ENCODE results near the gene SLFNL1.

Gene SLFNL1

GRCh38 chr1:41021526-41022308 lies at the start of gene SLFNL1:
Gene SLFNL1 (minus strand): TSS chr1:41021725. CDS start chr1:41020660, 1,065 bp downstream.
- no peak for DNase-seq (ENCODE audit: low read depth in 2 of 2)

GRCh38 chr1:41056907-41057306 lies 35.4 kb upstream of the SLFNL1 start:
- DNase-seq (ENCODE audit: low read depth in 2 of 2) = no peak

DNA sequence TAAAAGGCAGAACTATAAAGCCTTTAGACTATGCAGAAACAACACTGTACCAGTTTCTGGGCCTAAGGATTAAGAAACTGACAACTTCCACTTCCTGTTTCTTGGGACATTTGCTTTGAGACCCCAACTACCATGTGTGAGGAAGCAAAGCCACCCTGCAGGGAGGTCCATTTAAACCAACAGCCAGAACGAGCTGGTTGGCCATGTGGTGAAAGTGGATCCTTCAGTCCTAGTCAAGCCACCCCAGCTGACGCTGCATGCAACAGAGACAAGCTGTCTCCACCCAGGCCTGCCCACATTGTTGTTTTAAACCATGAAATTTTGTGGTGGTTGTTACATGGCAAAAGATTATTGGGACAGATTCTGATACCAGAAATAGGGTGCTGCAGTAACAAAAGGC lies 31.8 kb upstream of the SLFNL1 start:
- no peak for DNase-seq (ENCODE audit: low read depth in 2 of 2)

DNA sequence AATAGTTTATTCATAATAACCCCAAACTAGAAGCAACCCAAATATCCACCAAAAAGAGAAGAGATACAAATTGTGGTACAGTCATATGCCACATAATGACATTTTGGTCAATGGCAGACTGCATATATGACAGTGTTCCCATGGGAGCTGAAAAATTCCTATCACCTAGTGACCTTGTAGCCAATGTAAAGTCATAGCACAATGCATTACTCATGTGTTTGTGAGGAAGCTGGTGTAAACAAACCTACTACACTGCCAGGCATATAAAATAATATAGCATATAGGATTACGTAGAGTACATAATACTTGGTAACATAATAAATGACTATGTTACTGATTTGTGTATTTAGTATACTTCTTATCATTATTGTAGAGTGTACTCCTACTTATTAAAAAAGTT lies 29.5 kb upstream of the SLFNL1 start:
- no peak for DNase-seq (ENCODE audit: low read depth in 2 of 2)

DNA sequence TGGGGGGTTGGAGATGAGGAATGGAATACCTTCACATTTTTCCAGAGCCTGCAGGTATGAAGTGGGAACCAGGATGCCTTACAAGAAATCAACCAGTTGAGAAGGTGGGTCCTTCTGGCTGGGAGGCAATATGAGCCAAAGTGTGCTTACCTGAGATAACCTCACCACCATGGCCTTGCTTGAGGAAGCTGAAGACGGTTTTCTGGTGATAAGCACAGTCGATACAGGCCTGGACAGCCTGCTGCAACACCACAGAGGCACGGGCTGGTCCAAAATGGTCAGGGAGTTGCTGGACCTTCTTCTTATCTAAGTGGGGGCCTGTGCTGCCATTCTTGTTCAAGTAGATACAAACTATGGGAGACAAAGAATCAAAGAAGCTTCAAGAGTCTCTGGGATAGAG lies 27.0 kb upstream of the SLFNL1 start:
- no peak for DNase-seq (ENCODE audit: low read depth in 2 of 2)

DNA sequence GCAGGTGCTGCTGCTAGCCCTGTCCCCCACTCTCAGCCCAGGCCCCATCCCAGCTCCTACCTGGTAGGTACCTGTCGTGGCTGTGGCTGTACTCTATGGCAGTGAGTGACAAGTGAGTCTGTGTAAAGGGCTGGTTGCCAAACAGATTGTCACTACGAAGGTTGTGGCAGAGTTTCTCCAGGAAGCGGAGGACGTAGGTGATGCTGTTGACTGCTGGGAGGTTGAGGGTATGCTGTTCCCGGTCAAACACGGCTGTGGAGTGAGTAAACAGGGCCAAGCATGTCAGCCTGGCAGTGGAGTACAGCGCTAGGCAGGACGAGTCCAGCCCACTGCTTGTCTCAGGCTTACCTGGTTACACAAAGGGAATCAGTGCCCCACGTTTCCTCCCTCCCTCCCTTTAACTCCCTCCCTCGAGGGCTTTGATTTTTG lies 24.8 kb upstream of the SLFNL1 start:
- DNase-seq (ENCODE audit: low read depth in 2 of 2) = no peak

- DNase-seq (ENCODE audit: low read depth in 2 of 2) = peak; percentile 8 to 9
These were observed 24.2 kb upstream of the SLFNL1 start for GRCh38 chr1:41045740-41046139.

GRCh38 chr1:41044187-41044586 lies 22.7 kb upstream of the SLFNL1 start:
- DNase-seq (ENCODE audit: low read depth in 2 of 2) = no peak

- DNase-seq (ENCODE audit: low read depth in 2 of 2) = no peak
These were observed 20.2 kb upstream of the SLFNL1 start for GRCh38 chr1:41041614-41042270.

GRCh38 chr1:41038110-41038509 lies 16.6 kb upstream of the SLFNL1 start:
- DNase-seq (ENCODE audit: low read depth in 2 of 2) = no peak

DNA sequence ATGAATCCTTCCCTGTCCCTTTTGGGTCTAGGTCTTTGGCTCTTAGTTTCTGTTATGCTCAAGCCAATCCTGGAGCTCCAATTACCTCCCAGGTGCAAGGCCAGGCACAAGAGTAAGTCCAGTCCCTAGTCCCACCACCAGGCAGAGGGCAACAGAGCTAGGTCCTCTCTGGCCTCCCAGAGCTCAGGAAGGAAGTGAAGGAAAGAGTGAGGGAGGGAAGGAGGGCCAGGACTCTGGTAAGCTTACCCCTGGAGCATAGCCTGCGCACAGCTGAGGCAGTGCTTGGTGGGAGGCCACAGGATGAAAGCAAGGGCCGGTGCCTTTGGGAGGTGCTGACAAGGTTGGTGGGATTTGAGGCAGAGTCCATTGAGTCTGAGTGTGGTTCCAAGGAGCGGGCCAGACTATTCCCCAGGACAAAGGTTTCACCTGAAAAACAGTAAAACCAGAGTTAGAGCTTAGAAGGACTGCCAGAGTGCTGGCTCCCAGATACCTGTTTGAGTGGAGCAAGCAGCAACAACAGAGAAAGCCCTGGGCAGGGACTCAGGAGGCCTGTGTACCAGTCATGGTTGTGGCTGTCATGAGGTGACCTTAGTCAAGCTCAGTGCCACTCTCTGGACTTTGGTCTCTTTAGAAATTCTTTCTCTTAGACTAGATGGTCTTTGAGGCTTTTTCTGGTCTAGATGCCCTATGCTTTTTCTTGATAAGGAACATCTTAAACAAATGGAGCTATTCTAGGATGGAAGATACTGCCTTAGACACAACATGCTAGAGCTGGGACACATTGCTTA lies 15.8 kb upstream of the SLFNL1 start:
- DNase-seq (ENCODE audit: low read depth in 2 of 2) = no peak

- no peak for DNase-seq (ENCODE audit: low read depth in 2 of 2)
These were observed 11.7 kb upstream of the SLFNL1 start for GRCh38 chr1:41033272-41033671.

GRCh38 chr1:41032147-41032546 lies 10.6 kb upstream of the SLFNL1 start:
- no peak for DNase-seq (ENCODE audit: low read depth in 2 of 2)

DNA sequence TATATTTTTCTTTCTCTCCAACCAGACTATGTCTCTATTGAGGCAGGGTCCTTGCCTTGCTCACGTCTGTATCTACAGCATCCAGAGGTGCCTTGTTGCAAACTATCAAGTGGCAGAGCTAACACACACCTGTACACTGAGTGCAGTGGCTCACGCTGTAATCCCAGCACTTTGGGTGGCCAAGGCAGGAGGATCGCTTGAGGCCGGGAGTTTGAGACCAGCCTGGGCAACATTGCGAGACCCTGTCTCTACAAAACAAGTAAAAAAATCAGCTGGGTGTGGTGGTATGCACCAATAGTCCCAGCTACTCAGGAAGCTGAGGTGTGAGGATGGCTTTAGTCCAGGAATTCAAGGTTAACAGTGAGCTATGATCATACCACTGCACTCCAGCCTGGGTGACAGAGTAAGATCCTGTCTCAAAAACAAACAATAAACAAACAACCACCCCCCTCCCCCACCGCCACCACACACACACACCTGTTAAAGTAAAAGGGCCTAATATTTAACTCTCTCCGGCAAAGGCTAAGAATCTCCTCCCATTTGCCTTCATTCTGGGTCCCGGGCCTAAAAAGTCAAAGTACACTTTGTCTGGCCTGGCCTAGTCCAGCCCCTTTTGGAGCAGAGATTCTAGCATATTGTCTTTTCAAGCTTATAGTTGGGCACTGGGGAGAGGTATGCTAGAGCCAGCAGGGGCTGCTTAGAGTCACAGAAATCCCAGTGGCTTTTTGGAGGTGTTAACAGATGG lies 9.5 kb upstream of the SLFNL1 start:
- no peak for DNase-seq (ENCODE audit: low read depth in 2 of 2)

GRCh38 chr1:41028034-41028642 lies 6.6 kb upstream of the SLFNL1 start:
- DNase-seq (ENCODE audit: low read depth in 2 of 2) = no peak

GRCh38 chr1:41025979-41026819 lies 4.7 kb upstream of the SLFNL1 start:
- no peak for DNase-seq (ENCODE audit: low read depth in 2 of 2)

- no peak for DNase-seq (ENCODE audit: low read depth in 2 of 2)
These were observed 3.4 kb upstream of the SLFNL1 start for GRCh38 chr1:41024953-41025352.

DNA sequence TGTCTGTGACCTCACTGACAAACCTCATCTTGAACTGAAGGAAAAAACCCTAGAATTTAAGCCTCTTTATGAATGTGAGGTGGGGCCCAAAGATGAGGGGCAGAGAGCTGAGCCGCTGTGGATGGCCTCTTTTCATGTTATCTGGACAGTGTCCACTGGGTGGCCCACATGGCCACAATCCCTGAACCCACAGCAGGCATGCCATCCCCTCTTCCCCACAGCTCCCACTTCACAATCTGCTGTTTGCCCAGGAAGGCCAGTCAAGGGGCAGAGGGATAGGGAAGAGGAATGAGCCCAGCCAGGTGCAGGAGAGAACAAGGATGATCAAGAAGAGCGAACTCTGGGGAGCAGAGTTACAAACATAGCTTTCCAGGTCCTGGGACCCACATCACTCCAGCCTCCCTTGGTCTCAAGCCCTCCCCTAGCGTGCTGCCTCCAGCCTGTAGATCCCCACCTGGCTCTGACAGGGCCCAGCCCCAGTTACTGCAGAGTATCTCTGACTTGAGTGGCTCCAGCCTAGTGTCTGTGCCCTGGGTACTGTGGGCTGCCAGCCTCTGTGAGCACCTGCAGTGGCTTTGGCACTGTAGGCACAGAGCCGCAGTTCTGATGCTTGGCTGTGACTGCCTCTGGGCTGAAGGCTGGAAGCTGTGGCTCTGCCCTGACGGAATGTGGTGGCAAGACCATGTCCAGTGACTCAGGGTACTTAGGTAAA lies 1.9 kb upstream of the SLFNL1 start:
- DNase-seq (ENCODE audit: low read depth in 2 of 2) = no peak

DNA sequence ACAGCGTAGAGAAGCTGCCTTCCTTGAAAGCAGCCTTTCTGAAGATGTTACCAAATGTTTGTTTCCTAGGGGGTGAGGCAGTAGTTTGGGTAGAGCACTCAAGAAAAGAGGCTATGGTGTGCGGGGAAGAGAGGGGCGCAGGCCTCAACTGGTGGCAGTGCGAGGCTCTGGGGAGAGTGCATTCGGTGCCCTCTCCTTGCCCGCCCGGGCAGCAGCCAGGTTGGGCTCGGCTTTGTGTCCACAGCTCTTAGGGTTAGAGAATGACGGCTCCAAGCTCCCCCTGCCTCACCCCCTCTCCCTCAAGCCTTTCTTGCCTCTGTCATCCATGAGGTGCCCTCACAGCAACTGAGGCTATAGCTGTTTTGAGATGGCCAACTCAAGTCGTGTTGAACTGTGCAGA lies 899 bp upstream of the SLFNL1 start:
- DNase-seq (ENCODE audit: low read depth in 2 of 2) = no peak

GRCh38 chr1:41020654-41021053 lies 871 bp downstream of the SLFNL1 start:
- no peak for DNase-seq (ENCODE audit: low read depth in 2 of 2)
